ENCODE results near the gene FBXO24.

GRCh38 chr7:100626055-100626454 lies 39.9 kb downstream of the FBXO24 start:
- TF ChIP-seq POLR2AphosphoS5 (IDR thresholded peaks at IDR 0.05), result no peak
- TF ChIP-seq, protein P1, sequence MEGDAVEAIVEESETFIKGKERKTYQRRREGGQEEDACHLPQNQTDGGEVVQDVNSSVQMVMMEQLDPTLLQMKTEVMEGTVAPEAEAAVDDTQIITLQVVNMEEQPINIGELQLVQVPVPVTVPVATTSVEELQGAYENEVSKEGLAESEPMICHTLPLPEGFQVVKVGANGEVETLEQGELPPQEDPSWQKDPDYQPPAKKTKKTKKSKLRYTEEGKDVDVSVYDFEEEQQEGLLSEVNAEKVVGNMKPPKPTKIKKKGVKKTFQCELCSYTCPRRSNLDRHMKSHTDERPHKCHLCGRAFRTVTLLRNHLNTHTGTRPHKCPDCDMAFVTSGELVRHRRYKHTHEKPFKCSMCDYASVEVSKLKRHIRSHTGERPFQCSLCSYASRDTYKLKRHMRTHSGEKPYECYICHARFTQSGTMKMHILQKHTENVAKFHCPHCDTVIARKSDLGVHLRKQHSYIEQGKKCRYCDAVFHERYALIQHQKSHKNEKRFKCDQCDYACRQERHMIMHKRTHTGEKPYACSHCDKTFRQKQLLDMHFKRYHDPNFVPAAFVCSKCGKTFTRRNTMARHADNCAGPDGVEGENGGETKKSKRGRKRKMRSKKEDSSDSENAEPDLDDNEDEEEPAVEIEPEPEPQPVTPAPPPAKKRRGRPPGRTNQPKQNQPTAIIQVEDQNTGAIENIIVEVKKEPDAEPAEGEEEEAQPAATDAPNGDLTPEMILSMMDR (IDR thresholded peaks at IDR 0.05), result no peak
